HEK293 (cell line): ENCODE results near the gene SH3RF1.

Experiments
- CTCF ChIA-PET: fragments of 350-600 bp; formaldehyde crosslinking; extraction: SDS; loops from one replicate; lab custom pipeline; 2021; ENCODE audit warnings: antibody characterized with exemption; lab: Yijun Ruan, JAX
- POLR2A ChIA-PET: fragments of 300-600 bp; formaldehyde crosslinking; extraction: SDS; loops from one replicate; lab custom pipeline; 2020; ENCODE audit warnings: antibody characterized with exemption, inconsistent platforms; lab: Yijun Ruan, JAX
- H3K27ac ChIP-seq: fragments of 200-500 bp; sonication (Bioruptor generic); 2 replicates; pipeline ENCODE4 v1.5.1; 2014; ENCODE audit warnings: low read depth, low read length, control low read depth, inconsistent platforms; ENCODE audit errors: extremely low read depth
- H3K36me3 ChIP-seq, 2 experiments: fragments of 200-500 bp in 1 of 2; sonication (Bioruptor generic) in 1 of 2; 1 replicate in 1 of 2; 2 replicates in 1 of 2; pipeline ENCODE4 v1.5.1; 2014 to 2017; ENCODE audit warnings: inconsistent platforms in 2 of 2, low read length in 2 of 2; ENCODE audit not compliant: control insufficient read depth in 2 of 2, insufficient read depth in 1 of 2
- H3K4me1 ChIP-seq: fragments of 200-500 bp; sonication (Bioruptor generic); 2 replicates; pipeline ENCODE4 v1.5.1; 2014; ENCODE audit warnings: mild to moderate bottlenecking, low read length, inconsistent platforms; ENCODE audit not compliant: control insufficient read depth, insufficient read depth
- H3K4me3 ChIP-seq: 2 replicates; pipeline ENCODE4 v1.5.1; 2011; ENCODE audit warnings: low read depth, mild to moderate bottlenecking, control low read depth, low read length, moderate library complexity
- H3K9me3 ChIP-seq: fragments of 200-500 bp; sonication (Bioruptor generic); 2 replicates; pipeline ENCODE4 v1.5.1; 2014; ENCODE audit warnings: low read depth, low read length, inconsistent platforms; ENCODE audit not compliant: control insufficient read depth, insufficient read depth
- GLI2 ChIP-seq: fragments of 450-650 bp; formaldehyde crosslinking; IDR thresholded peaks from 2 replicates; pipeline ENCODE4; 2017; ENCODE audit warnings: missing biosample characterization, missing genetic modification characterization, low read depth, borderline replicate concordance
- MZF1 ChIP-seq: fragments of 450-650 bp; formaldehyde crosslinking; IDR thresholded peaks from 2 replicates; pipeline ENCODE4 v1.5.1; 2017; ENCODE audit warnings: missing biosample characterization, missing genetic modification characterization, borderline replicate concordance
- PRDM4 ChIP-seq: fragments of 450-650 bp; formaldehyde crosslinking; IDR thresholded peaks from 2 replicates; pipeline ENCODE4 v1.5.1; 2017; ENCODE audit warnings: missing biosample characterization, missing genetic modification characterization
- PRDM6 ChIP-seq: fragments of 450-650 bp; formaldehyde crosslinking; IDR thresholded peaks from 2 replicates; pipeline ENCODE4 v1.5.1; 2017; ENCODE audit warnings: missing biosample characterization, missing genetic modification characterization
- SP3 ChIP-seq: fragments of 450-650 bp; formaldehyde crosslinking; IDR thresholded peaks from 2 replicates; pipeline ENCODE4 v1.5.1; 2016; ENCODE audit warnings: missing biosample characterization, missing genetic modification characterization
- WT1 ChIP-seq: fragments of 450-650 bp; formaldehyde crosslinking; IDR thresholded peaks from 2 replicates; pipeline ENCODE4 v1.5.1; 2016; ENCODE audit warnings: missing biosample characterization, missing genetic modification characterization
- YY1 ChIP-seq: fragments of 450-650 bp; formaldehyde crosslinking; IDR thresholded peaks from 2 replicates; pipeline ENCODE4 v1.5.1; 2018; ENCODE audit warnings: missing biosample characterization, missing genetic modification characterization
- ZBTB6 ChIP-seq: fragments of 450-650 bp; formaldehyde crosslinking; IDR thresholded peaks from 2 replicates; pipeline ENCODE4 v1.5.1; 2017; ENCODE audit warnings: missing biosample characterization, missing genetic modification characterization
- ZNF140 ChIP-seq: fragments of 450-650 bp; formaldehyde crosslinking; IDR thresholded peaks from 2 replicates; pipeline ENCODE4 v1.5.1; 2016; ENCODE audit warnings: missing biosample characterization, missing genetic modification characterization
- ZNF174 ChIP-seq: fragments of 450-650 bp; formaldehyde crosslinking; IDR thresholded peaks from 2 replicates; pipeline ENCODE4 v1.5.0; 2017; ENCODE audit warnings: missing biosample characterization, mild to moderate bottlenecking, missing genetic modification characterization
- ZNF18 ChIP-seq: fragments of 450-650 bp; formaldehyde crosslinking; IDR thresholded peaks from 2 replicates; pipeline ENCODE4 v1.5.1; 2016; ENCODE audit warnings: missing biosample characterization, missing genetic modification characterization
- ZNF23 ChIP-seq: fragments of 450-650 bp; formaldehyde crosslinking; IDR thresholded peaks from 2 replicates; pipeline ENCODE4 v1.5.1; 2016; ENCODE audit warnings: missing biosample characterization, missing genetic modification characterization, borderline replicate concordance
- ZNF341 ChIP-seq: fragments of 450-650 bp; formaldehyde crosslinking; IDR thresholded peaks from 2 replicates; pipeline ENCODE4; 2016; ENCODE audit warnings: low read depth, missing biosample characterization, missing genetic modification characterization
- ZNF449 ChIP-seq: fragments of 450-650 bp; formaldehyde crosslinking; IDR thresholded peaks from 2 replicates; pipeline ENCODE4 v1.5.1; 2017; ENCODE audit warnings: missing biosample characterization, mild to moderate bottlenecking, missing genetic modification characterization, moderate library complexity
- ZNF501 ChIP-seq: fragments of 450-650 bp; formaldehyde crosslinking; IDR thresholded peaks from 2 replicates; pipeline ENCODE4 v1.5.1; 2016; ENCODE audit warnings: missing biosample characterization, missing genetic modification characterization
- ZNF521 ChIP-seq: fragments of 450-650 bp; formaldehyde crosslinking; IDR thresholded peaks from 2 replicates; pipeline ENCODE4 v1.5.1; 2017; ENCODE audit warnings: missing biosample characterization, mild to moderate bottlenecking, missing genetic modification characterization
- TF ChIP-seq, protein P1 (sequence below): fragments of 450-650 bp; formaldehyde crosslinking; IDR thresholded peaks from 2 replicates; pipeline ENCODE4 v1.5.1; 2016; ENCODE audit warnings: missing biosample characterization, missing genetic modification characterization

Gene SH3RF1

DNA sequence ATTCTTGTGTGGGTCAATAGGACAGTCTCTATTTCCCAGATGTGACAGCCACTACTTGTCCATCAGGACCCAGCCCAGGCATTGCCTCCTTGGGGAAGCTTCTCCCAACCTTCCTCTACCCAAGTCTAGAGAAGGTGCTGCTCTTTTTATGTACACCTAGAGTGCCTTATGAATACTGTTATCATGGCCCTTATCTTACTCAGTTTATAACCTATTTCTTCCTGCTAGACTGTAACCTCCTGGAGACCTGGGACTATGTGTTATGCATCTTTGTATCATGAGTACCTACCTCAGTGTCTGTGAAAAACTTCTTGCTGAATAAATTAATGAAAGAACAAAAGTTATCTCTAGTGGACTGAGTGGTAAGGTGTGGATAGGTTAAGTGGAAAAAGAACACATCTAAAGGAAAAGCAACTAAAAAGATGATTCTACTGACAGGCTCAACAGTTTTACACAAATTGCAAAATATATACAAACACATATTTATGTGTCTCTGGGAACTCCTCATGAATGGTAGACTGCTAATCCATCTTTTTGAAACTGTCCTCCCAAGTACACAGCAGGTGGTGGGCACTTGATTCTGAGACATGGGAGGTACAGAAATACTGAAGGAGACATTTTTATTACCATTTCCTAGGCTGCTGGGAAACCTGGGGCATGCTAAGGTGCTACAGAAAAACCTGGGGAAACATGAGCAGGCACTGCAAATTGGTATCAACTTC is 106.6 kb downstream of the SH3RF1 start:
- CTCF ChIA-PET: no interaction called here
- Histone ChIP-seq H3K36me3 (no peaks in the 10 kb centered on the region), H3K4me3 (no peak overlapping the region), H3K4me1 (peaks cover 17% of the 10 kb centered on the region), H3K27ac (no peak overlapping the region), H3K9me3 (no peaks in the 10 kb centered on the region)
- POLR2A ChIA-PET: no interaction called here
- TF ChIP-seq, protein P1, sequence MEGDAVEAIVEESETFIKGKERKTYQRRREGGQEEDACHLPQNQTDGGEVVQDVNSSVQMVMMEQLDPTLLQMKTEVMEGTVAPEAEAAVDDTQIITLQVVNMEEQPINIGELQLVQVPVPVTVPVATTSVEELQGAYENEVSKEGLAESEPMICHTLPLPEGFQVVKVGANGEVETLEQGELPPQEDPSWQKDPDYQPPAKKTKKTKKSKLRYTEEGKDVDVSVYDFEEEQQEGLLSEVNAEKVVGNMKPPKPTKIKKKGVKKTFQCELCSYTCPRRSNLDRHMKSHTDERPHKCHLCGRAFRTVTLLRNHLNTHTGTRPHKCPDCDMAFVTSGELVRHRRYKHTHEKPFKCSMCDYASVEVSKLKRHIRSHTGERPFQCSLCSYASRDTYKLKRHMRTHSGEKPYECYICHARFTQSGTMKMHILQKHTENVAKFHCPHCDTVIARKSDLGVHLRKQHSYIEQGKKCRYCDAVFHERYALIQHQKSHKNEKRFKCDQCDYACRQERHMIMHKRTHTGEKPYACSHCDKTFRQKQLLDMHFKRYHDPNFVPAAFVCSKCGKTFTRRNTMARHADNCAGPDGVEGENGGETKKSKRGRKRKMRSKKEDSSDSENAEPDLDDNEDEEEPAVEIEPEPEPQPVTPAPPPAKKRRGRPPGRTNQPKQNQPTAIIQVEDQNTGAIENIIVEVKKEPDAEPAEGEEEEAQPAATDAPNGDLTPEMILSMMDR (tag by site-specific recombination): no peak
- TF ChIP-seq ZNF341 (tag by site-specific recombination) (no peak), YY1 (tag by site-specific recombination) (no peak), PRDM6 (tag by site-specific recombination) (0 out of 2 replicates have a peak, but pooled peaks have one; percentile 3), ZNF449 (tag by site-specific recombination) (no peak), MZF1 (no peak), ZNF140 (tag by site-specific recombination) (no peak), WT1 (tag by site-specific recombination) (peak; percentile 54; the same call in 1 of the 2 replicates), ZBTB6 (tag by site-specific recombination) (no peak), ZNF18 (tag by site-specific recombination) (no peak), ZNF521 (no peak), ZNF501 (no peak), ZNF174 (no peak), GLI2 (tag by site-specific recombination) (no peak), SP3 (tag by site-specific recombination) (no peak), ZNF23 (no peak), PRDM4 (tag by site-specific recombination) (0 out of 2 replicates have a peak, but pooled peaks have one; percentile 28)
